ENCODE results near the gene PCGF6. TPM values are rescaled to one million over a fixed set of nuclear protein-coding genes. Genes with fewer than 3 reads are reported as not detected.
"Not testable (repeated sequence)": the region's sequence is repeated elsewhere in the genome, so short reads cannot be mapped to it uniquely, and the experiment has no call there.

PCGF6 gene
- total RNA-seq, 4 donors from 2014 or later, result 11.9 to 17.7 (median 13.1) TPM

DNA sequence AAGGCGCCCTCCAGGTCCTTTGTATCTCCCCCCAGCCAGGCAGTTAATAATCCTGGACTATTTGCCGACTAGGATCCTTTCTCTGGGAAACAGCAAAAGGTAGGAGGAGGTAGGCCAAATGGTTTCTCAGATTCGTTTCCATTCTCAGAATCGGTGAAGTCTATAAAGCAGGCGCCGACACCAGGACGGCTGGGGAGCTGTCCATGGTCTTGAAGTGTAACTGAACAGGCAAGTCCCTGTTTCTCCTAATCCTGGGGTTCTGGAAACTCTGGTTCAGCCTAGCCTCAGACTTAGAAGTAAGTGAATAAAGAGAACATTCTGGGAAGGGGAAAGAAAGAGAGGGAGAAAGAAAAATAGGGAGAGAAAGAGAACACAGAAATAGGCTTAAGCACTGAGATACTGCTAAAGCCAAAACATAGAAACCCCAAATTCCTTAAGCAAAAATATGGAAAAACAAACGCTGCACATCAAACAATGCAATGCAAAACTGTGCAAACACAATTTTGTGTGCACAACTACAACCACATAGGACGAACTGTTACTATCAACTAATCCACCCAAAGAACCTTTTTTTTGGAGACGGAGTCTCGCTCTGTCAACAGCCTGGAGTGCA lies 85.1 kb downstream of the PCGF6 start:
- TF ChIP-seq POLR2AphosphoS5 (IDR thresholded peaks at IDR 0.05), result no peak
- no peak for TF ChIP-seq EP300 (IDR thresholded peaks at IDR 0.05)
- TF ChIP-seq, protein P1, sequence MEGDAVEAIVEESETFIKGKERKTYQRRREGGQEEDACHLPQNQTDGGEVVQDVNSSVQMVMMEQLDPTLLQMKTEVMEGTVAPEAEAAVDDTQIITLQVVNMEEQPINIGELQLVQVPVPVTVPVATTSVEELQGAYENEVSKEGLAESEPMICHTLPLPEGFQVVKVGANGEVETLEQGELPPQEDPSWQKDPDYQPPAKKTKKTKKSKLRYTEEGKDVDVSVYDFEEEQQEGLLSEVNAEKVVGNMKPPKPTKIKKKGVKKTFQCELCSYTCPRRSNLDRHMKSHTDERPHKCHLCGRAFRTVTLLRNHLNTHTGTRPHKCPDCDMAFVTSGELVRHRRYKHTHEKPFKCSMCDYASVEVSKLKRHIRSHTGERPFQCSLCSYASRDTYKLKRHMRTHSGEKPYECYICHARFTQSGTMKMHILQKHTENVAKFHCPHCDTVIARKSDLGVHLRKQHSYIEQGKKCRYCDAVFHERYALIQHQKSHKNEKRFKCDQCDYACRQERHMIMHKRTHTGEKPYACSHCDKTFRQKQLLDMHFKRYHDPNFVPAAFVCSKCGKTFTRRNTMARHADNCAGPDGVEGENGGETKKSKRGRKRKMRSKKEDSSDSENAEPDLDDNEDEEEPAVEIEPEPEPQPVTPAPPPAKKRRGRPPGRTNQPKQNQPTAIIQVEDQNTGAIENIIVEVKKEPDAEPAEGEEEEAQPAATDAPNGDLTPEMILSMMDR (IDR thresholded peaks at IDR 0.05), result no peak
- Histone ChIP-seq H3K36me3 (no peaks in the 10 kb centered on the region), H3K4me3 (no peak overlapping the region), H3K4me1 (no peaks in the 10 kb centered on the region), H3K27me3 (peaks cover 0 to 52% (median 0%) of the 10 kb centered on the region in 4 donors), H3K9me3 (no peaks in the 10 kb centered on the region), H3K27ac (replicated peaks in 1 of 4) (no peak overlapping the region)
- WGBS, result 28% methylated on average over 11 of the region's 11 CpGs
- no peak for DNase-seq (ENCODE audit: extremely low spot score)
- intact Hi-C loops (cut with DNase I), result no loop called here

DNA sequence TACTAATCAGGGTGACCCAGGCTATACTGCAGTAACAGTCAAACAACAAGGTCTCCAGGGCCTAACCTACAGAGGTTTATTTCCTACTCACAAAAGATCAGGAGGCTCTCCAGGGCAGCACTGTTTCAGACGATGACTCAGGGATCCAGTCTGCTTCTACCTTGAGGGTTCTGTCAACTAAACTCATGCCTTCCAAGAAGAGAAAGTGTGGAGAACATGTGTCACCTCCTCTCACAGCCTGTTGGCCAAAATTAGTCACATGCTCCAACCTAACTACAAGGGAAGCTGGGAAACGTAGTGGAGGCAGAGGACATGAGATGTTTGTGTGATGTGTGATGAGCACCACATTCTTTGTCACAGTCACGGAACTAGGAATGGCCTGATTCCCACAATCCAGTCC lies 88.7 kb downstream of the PCGF6 start:
- WGBS, result 70% methylated on average over 3 of the region's 3 CpGs

DNA sequence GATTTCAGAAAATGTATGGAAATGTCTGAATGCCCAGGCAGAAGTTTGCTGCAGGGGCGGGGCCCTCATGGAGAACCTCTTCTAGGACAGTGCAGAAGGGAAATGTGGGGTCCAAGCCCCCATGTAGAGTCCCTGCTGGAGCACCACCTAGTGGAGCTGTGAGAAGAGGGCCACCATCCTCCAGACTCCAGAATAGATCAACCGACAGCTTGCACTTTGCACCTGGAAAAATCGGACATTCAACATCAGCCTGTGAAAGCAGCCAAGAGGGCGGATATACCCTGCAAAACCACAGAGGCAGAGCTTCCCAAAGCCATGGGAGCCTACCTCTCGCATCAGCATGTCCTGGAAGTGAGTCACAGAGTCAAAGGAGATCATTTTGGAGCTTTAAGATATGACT lies 91.0 kb downstream of the PCGF6 start:
- no peaks in the 10 kb centered on the region for H3K9me3 ChIP-seq
- H3K27me3 ChIP-seq, result peaks cover 0 to 22% (median 0%) of the 10 kb centered on the region in 4 donors
- no peak for DNase-seq (ENCODE audit: extremely low spot score)
- H3K36me3 ChIP-seq, result no peaks in the 10 kb centered on the region
- no peak for TF ChIP-seq EP300 (IDR thresholded peaks at IDR 0.05)
- TF ChIP-seq, protein P1 (IDR thresholded peaks at IDR 0.05), result no peak
- no peak for TF ChIP-seq POLR2A (IDR thresholded peaks at IDR 0.05; ENCODE audit: low read depth)
- no peak for TF ChIP-seq POLR2AphosphoS5 (IDR thresholded peaks at IDR 0.05)
- no peak overlapping the region for H3K4me3 ChIP-seq
- no peaks in the 10 kb centered on the region for H3K4me1 ChIP-seq
- H3K27ac ChIP-seq (replicated peaks in 1 of 4), result no peak overlapping the region
- 100% methylated on average over 3 of the region's 5 CpGs for WGBS
- intact Hi-C loops (cut with DNase I), result no loop called here

More for the DNA sequence above, 88.7 kb downstream of the PCGF6 start:
- H3K27ac ChIP-seq (replicated peaks in 1 of 4), result no peak overlapping the region
- H3K4me3 ChIP-seq, result no peak overlapping the region
- peaks cover 0 to 30% (median 0%) of the 10 kb centered on the region in 4 donors for H3K27me3 ChIP-seq
- no peaks in the 10 kb centered on the region for H3K4me1 ChIP-seq
- H3K9me3 ChIP-seq, result no peaks in the 10 kb centered on the region
- no peak for TF ChIP-seq POLR2A (IDR thresholded peaks at IDR 0.05; ENCODE audit: low read depth)
- TF ChIP-seq EP300 (IDR thresholded peaks at IDR 0.05), result no peak
- TF ChIP-seq, protein P1 (IDR thresholded peaks at IDR 0.05), result no peak
- TF ChIP-seq POLR2AphosphoS5 (IDR thresholded peaks at IDR 0.05), result no peak
- intact Hi-C loops (cut with DNase I), result no loop called here
- DNase-seq (ENCODE audit: extremely low spot score), result no peak
- H3K36me3 ChIP-seq, result no peaks in the 10 kb centered on the region

DNA sequence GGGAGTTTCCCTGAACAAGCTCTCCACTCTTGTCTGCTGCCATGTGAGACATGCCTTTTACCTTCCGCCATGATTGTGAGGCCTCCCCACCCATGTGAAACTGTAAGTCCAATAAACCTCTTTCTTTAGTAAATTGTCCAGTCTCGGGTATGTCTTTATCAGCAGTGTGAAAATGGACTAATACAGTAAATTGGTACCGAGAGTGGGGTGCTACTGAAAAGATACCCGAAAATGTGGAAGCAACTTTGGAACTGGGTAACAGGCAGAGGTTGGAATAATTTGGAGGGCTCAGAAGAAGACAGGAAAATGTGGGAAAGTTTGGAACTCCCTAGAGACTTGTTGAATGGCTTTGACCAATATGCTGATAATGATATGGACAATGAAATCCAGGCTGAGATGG lies 92.0 kb downstream of the PCGF6 start:
- H3K4me3 ChIP-seq; H3K4me1 ChIP-seq; H3K9me3 ChIP-seq; DNase-seq (ENCODE audit: extremely low spot score); H3K36me3 ChIP-seq; intact Hi-C loops (cut with DNase I); H3K27ac ChIP-seq (replicated peaks in 1 of 4): not testable (repeated sequence)
- WGBS, result 92% methylated on average over 4 of the region's 4 CpGs
- peaks cover 0 to 13% (median 0%) of the 10 kb centered on the region in 4 donors for H3K27me3 ChIP-seq

DNA sequence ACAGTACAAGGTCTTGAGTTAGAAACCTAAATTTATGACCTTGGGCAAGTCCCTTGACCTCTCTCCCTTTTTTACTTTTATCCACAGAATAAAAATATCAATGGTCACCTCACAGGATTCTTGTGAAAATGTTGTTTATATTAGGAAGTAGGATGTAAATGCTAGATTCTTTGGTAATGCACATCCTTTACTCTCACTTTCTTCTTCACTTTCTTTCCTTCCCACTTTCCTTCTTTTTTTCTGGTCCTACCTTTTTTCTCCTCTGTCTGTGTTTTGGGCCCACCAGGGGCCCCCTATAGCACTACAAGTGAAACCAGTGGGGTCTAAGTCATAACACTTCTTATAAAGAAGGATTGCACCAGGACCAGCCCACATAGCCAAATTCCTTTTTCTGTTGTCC lies 93.1 kb downstream of the PCGF6 start:
- no peak overlapping the region for H3K4me3 ChIP-seq
- peaks cover 0 to 5% (median 0%) of the 10 kb centered on the region in 4 donors for H3K27me3 ChIP-seq
- no peak for DNase-seq (ENCODE audit: extremely low spot score)
- no peaks in the 10 kb centered on the region for H3K36me3 ChIP-seq
- no peaks in the 10 kb centered on the region for H3K4me1 ChIP-seq
- no peak overlapping the region for H3K27ac ChIP-seq (replicated peaks in 1 of 4)
- no peaks in the 10 kb centered on the region for H3K9me3 ChIP-seq
- intact Hi-C loops (cut with DNase I), result no loop called here
- TF ChIP-seq, protein P1 (IDR thresholded peaks at IDR 0.05), result no peak
